ENCODE measurements around the gene MAP4K2.

- TF ChIP-seq CTCF (IDR thresholded peaks at IDR 0.05) (no peak), POLR2A (IDR thresholded peaks at IDR 0.05) (peak in 1 of 2 donors; percentile 18)
Measured at GRCh38 chr11:64777449-64778222, 25.4 kb downstream of the MAP4K2 start.
